VCaP (cell line): ENCODE measurements around the gene SPINDOC.

Experiments used
- H3K27ac ChIP-seq: fragments of 450-650 bp; 2 replicates; pipeline ENCODE4 v1.5.1; 2017
- TF ChIP-seq, protein P1 (sequence below): fragments of 450-650 bp; conservative IDR thresholded peaks from 2 replicates; pipeline ENCODE4 v1.5.1; 2017; ENCODE audit warnings: mild to moderate bottlenecking, moderate library complexity

Gene SPINDOC

GRCh38 chr11:63837027-63837688 is 23.9 kb downstream of the SPINDOC start:
- TF ChIP-seq, protein P1, sequence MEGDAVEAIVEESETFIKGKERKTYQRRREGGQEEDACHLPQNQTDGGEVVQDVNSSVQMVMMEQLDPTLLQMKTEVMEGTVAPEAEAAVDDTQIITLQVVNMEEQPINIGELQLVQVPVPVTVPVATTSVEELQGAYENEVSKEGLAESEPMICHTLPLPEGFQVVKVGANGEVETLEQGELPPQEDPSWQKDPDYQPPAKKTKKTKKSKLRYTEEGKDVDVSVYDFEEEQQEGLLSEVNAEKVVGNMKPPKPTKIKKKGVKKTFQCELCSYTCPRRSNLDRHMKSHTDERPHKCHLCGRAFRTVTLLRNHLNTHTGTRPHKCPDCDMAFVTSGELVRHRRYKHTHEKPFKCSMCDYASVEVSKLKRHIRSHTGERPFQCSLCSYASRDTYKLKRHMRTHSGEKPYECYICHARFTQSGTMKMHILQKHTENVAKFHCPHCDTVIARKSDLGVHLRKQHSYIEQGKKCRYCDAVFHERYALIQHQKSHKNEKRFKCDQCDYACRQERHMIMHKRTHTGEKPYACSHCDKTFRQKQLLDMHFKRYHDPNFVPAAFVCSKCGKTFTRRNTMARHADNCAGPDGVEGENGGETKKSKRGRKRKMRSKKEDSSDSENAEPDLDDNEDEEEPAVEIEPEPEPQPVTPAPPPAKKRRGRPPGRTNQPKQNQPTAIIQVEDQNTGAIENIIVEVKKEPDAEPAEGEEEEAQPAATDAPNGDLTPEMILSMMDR: peak; percentile 100
- H3K27ac ChIP-seq: peak overlapping the region; percentile 96

DNA sequence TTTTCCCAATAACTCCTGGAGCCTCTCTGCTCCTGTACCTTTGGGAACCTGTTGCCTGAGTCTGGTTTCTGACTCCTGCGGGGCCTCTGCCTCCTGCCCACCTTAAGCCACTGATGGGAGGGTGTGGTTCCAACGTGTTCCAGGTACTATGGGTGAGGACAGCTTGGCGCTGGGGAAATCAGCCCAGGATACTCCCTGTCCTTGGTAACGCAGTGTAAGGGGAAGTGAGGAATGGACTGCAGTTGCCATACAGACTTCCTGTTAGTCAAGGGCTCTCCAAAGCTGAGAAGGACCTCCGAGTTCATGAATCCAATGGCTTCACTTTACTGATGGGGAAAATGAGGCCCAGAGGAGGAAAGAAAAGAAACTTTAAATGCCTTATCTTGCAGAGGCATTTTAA is 24.5 kb downstream of the SPINDOC start:
- H3K27ac ChIP-seq: peak overlapping the region; percentile 96
- TF ChIP-seq, protein P1: no peak

DNA sequence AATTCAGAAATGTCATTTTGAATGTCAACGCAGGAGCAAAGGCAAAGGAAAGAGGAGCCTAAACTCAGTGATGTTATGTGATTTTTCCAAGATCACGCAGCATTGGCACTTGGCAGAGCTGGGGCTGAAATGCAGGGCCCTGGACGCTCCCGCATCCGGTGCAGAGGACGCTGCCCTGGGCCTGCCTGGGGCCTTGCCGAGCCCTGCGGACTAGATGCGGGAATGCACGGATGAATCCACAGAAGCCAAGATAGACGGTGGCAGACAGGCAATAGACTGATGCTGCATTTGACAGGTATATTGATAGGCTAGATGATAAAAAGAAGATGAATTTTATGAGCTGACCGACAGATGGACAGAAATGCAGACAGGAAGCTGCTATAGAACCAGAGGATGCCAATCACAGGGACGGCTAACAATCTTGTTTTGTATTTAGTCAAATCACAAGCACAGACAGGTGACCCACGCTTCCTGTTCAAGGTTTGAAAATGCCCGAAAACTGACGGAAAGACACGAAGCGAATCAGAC is 25.0 kb downstream of the SPINDOC start:
- TF ChIP-seq, protein P1: no peak
- peak overlapping the region; percentile 96 for H3K27ac ChIP-seq

GRCh38 chr11:63838678-63839507 is 25.6 kb downstream of the SPINDOC start, which contains the start of gene MARK2:
TSS of gene MARK2 (plus strand) at chr11:63839110. CDS start at chr11:63839507, 397 bp downstream.
- TF ChIP-seq, protein P1: no peak; the same call in 1 of the 2 replicates
- H3K27ac ChIP-seq: peak within 1 kb of the TSS; percentile 96

GRCh38 chr11:63839508-63840355 is 26.5 kb downstream of the SPINDOC start:
- TF ChIP-seq, protein P1: no peak
- H3K27ac ChIP-seq: peak overlapping the region; percentile 96

- TF ChIP-seq, protein P1: no peak
- peak overlapping the region; percentile 96 for H3K27ac ChIP-seq
These were observed 27.3 kb downstream of the SPINDOC start for GRCh38 chr11:63840356-63841060.
